ENCODE results near the gene PEX10.

The PEX10 gene

DNA sequence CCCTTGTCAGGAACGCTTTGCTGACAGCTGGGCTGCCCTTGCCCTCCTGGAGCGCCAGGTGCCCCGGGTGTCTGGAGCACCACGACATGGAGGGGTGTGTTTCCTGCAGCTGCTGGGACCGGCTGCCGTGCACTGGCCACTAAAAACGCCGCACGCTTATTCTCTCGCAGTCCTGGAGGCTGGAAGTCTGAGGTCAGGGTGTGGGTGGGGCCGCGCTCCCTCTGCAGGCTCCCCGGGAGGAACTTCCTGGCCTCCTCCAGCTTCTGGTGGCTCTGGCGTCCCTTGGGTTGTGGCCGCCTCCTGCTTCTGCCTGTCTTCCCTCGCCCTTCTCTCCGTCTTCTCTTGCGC, 35.7 kb upstream of the PEX10 start:
- no peak overlapping the region for H3K4me3 ChIP-seq (replicated peaks; ENCODE audit: low read depth, low read length)
- no peak for DNase-seq (ENCODE audit: low read depth)
- TF ChIP-seq, protein P1, sequence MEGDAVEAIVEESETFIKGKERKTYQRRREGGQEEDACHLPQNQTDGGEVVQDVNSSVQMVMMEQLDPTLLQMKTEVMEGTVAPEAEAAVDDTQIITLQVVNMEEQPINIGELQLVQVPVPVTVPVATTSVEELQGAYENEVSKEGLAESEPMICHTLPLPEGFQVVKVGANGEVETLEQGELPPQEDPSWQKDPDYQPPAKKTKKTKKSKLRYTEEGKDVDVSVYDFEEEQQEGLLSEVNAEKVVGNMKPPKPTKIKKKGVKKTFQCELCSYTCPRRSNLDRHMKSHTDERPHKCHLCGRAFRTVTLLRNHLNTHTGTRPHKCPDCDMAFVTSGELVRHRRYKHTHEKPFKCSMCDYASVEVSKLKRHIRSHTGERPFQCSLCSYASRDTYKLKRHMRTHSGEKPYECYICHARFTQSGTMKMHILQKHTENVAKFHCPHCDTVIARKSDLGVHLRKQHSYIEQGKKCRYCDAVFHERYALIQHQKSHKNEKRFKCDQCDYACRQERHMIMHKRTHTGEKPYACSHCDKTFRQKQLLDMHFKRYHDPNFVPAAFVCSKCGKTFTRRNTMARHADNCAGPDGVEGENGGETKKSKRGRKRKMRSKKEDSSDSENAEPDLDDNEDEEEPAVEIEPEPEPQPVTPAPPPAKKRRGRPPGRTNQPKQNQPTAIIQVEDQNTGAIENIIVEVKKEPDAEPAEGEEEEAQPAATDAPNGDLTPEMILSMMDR (IDR thresholded peaks at IDR 0.05; ENCODE audit: low read length, missing control alignments), result no peak

DNA sequence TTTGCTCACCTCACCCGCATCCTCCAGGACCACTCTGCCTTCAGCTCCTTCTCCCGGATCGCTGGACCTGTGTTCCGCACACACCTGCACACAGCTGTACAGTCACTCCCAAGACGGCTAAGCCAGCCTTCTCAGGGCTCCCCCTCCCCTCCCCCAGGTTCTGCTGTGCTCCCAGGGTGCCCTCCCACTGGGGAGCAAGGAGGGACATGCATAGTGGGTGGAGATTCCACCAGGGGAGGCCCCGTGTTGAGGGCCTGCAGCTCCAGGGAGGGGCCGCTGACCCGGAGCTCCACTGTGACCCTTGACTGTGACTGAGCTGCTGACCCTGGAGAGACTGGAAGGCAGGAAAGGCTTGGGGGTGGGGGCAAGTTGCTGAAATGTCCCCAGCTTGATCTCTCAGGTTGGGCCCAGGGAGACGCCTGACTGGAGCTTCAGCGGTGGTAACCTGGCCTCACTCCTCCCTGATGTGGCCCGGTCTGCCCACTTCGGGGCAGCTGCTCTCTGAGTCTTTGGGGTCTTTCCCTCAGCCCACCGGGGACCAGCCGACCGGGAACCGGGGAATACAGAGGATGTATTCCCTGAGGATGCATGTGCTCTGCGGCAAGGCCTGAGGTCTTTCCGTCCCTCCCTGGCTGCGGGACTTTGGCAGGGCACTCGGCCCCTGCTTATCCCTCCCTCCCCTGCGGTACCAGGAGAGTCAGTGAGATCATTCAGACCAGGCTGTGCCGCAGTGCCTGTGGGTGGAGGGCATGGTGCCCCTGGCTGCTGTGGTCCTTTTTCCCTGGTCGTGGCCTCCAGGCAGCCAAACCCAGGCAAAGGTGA, 35.1 kb upstream of the PEX10 start:
- TF ChIP-seq, protein P1 (IDR thresholded peaks at IDR 0.05; ENCODE audit: low read length, missing control alignments), result no peak
- no peak overlapping the region for H3K4me3 ChIP-seq (replicated peaks; ENCODE audit: low read depth, low read length)
- no peak for DNase-seq (ENCODE audit: low read depth)

DNA sequence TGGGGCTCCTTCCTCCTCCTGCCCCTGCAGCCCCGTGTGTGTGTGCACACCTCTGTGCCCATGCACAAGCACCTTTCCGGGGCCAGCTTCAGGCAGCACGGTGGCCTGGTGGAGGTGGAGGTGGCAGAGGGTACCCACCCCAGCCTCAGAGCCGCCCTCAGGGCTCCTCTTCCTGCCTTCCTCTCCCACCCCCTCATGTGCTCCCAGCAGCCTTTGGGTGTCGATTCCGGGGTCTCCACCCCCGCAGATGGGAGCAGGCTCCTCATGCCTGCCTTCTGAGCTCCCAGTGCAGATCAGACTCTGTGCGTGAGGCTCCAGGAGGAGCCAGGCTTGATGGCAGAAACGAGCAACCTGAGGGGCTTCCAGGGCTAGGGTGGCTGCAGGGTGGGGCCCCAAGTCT, 34.5 kb upstream of the PEX10 start:
- no peak for DNase-seq (ENCODE audit: low read depth)
- TF ChIP-seq, protein P1 (IDR thresholded peaks at IDR 0.05; ENCODE audit: low read length, missing control alignments), result no peak
- no peak overlapping the region for H3K4me3 ChIP-seq (replicated peaks; ENCODE audit: low read depth, low read length)

DNA sequence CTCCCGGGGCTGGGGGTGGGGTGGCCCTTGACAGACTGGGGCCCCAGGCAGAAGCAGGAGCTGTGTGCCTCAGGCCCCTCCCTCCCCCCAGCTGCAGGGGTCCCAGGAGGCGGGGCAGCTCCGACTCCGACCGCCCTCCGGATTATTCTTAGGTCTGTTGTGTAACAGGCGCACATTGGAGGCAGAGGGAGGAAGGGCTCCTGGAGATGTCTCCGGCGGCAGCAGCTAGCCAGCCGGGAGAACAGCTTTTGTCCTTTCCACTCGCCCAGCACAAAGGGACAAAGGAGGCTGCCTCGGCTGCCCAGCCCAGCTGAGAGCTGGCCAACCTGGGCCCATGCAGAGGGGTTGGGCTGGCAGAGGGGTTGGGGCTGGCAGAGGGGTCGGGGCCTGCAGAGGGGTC, 34.0 kb upstream of the PEX10 start:
- no peak for DNase-seq (ENCODE audit: low read depth)
- no peak overlapping the region for H3K4me3 ChIP-seq (replicated peaks; ENCODE audit: low read depth, low read length)
- TF ChIP-seq, protein P1 (IDR thresholded peaks at IDR 0.05; ENCODE audit: low read length, missing control alignments), result no peak

DNA sequence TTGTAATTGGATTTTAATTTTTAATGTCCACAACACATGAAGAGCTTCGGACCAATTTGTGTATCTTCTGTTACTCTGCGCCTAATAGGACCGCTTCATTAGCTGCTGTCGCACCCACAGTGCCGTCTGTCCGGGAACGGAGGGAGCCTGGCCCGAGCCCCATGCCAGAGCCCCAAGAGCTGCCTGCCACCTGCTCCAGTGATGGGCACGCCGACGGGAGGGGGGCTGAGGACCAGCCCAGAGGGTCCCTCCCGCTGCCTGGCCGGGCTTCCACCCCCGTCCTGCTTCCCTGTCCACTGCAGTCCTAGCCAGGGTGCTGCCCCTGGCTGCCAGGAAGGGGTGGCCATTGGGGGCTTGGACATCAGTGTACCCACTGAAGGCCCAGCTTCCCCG, 33.5 kb upstream of the PEX10 start:
- no peak overlapping the region for H3K4me3 ChIP-seq (replicated peaks; ENCODE audit: low read depth, low read length)
- TF ChIP-seq, protein P1 (IDR thresholded peaks at IDR 0.05; ENCODE audit: low read length, missing control alignments), result no peak
- no peak for DNase-seq (ENCODE audit: low read depth)

DNA sequence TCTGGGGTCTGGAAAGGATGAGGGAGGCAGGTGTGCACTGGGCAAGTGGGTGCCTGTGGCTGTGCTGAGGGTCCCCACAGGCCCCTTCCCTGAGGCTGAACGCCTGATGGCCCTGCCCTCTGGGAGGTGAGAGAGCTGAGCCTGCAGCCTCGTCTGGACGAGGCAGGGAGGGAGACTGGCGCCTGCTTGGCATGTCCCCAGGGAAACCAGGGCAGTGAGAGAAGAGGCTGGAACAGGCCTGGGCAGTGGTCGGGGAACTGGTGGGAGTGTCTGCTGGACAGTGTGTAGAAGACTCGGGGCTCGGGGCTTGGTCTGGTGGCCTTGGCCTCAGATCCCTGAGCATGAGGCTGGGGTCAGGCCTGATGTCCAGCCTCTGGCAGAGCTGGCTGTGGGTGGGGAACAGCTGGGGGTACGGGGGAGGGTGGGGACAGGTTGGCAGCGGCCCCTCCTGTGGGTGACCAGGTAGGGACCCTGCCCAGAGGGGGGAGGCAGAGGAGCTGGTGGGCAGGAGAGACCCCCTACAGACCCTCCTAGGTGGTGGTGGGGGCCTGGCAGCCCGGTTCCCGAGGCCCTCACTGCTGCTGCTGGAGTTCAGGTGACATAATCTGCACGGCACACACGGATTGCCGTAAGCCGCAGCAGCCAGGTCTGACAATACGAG, 32.9 kb upstream of the PEX10 start:
- TF ChIP-seq, protein P1 (IDR thresholded peaks at IDR 0.05; ENCODE audit: low read length, missing control alignments), result no peak
- H3K4me3 ChIP-seq (replicated peaks; ENCODE audit: low read depth, low read length), result no peak overlapping the region

More for the DNA sequence above, 32.9 kb upstream of the PEX10 start:
- no peak for DNase-seq (ENCODE audit: low read depth)

Measured in fibroblast of pulmonary artery (primary cell).